WTC11 (cell line): ENCODE results near the gene C1R. TPM values are rescaled to one million over a fixed set of nuclear protein-coding genes. Genes with fewer than 3 reads are reported as not detected.

ENCODE experiments used
- ATAC-seq: fragments of 200-7000 bp; cut with Tn5 transposase; 2 replicates; pipeline ENCODE4 v1.10.0; 2021; ENCODE audit warnings: mild to moderate bottlenecking, moderate library complexity
- CTCF ChIA-PET: fragments of 300-600 bp; sonication (Branson Sonifier 250); formaldehyde crosslinking; loops from one replicate; lab custom pipeline; 2021; ENCODE audit warnings: antibody characterized with exemption; lab: Charles Lee
- POLR2A ChIA-PET: fragments of 350-600 bp; sonication (Branson Sonifier 250); formaldehyde crosslinking; loops from one replicate; lab custom pipeline; 2021; ENCODE audit warnings: antibody characterized with exemption; lab: Charles Lee
- DNase-seq: peaks from one replicate; pipeline ENCODE4 v3.0.0; 2021; ENCODE audit warnings: low spot score
- H3K27ac Mint-ChIP-seq: 2 replicates; pipeline ENCODE4 v1.8.0; 2021; ENCODE audit warnings: mixed read lengths
- H3K27me3 Mint-ChIP-seq: 2 replicates; pipeline ENCODE4 v1.8.0; 2021; ENCODE audit warnings: low read depth, mild to moderate bottlenecking, moderate library complexity, mixed read lengths
- H3K36me3 Mint-ChIP-seq: 2 replicates; pipeline ENCODE4 v1.8.0; 2021; ENCODE audit warnings: mixed read lengths
- H3K4me1 Mint-ChIP-seq: 2 replicates; pipeline ENCODE4 v1.8.0; 2022; ENCODE audit warnings: mixed read lengths
- H3K4me3 Mint-ChIP-seq: 2 replicates; pipeline ENCODE4 v1.8.0; 2021; ENCODE audit warnings: mild to moderate bottlenecking, moderate library complexity, mixed read lengths
- H3K9me3 Mint-ChIP-seq: 2 replicates; pipeline ENCODE4 v1.8.0; 2021; ENCODE audit warnings: mixed read lengths
- ATF1 ChIP-seq: sonication (generic); formaldehyde crosslinking; IDR thresholded peaks from 2 replicates; pipeline ENCODE4 v1.8.1; 2023; ENCODE audit warnings: mild to moderate bottlenecking, moderate library complexity, missing genetic modification reagents
- CREB1 ChIP-seq: sonication (generic); formaldehyde crosslinking; IDR thresholded peaks from 2 replicates; pipeline ENCODE4 v1.8.0; 2023; ENCODE audit warnings: mild to moderate bottlenecking, missing genetic modification reagents
- CREM ChIP-seq: sonication (generic); formaldehyde crosslinking; IDR thresholded peaks from 2 replicates; pipeline ENCODE4 v1.8.1; 2022; ENCODE audit warnings: mild to moderate bottlenecking, missing genetic modification reagents, moderate library complexity
- GABPB1 ChIP-seq: sonication (generic); formaldehyde crosslinking; IDR thresholded peaks from 2 replicates; pipeline ENCODE4 v1.8.1; 2023; ENCODE audit warnings: mild to moderate bottlenecking, missing genetic modification reagents
- GTF2I ChIP-seq: fragments of 250-450 bp; sonication (Bioruptor Pico); conservative IDR thresholded peaks from 2 replicates; pipeline ENCODE4 v1.4.0; 2021; ENCODE audit warnings: mild to moderate bottlenecking
- HMGA2 ChIP-seq: fragments of 250-450 bp; sonication (Bioruptor Pico); IDR thresholded peaks from 2 replicates; pipeline ENCODE4 v1.4.0; 2021; ENCODE audit warnings: mild to moderate bottlenecking, moderate library complexity
- JUN ChIP-seq: sonication (generic); formaldehyde crosslinking; IDR thresholded peaks from 2 replicates; pipeline ENCODE4 v1.8.0; 2023; ENCODE audit warnings: mild to moderate bottlenecking, missing genetic modification reagents
- NFE2L1 ChIP-seq: sonication (generic); formaldehyde crosslinking; IDR thresholded peaks from 2 replicates; pipeline ENCODE4 v1.8.1; 2023; ENCODE audit warnings: missing genetic modification reagents
- RELA ChIP-seq: sonication (generic); formaldehyde crosslinking; IDR thresholded peaks from 2 replicates; pipeline ENCODE4 v1.8.1; 2022; ENCODE audit warnings: missing genetic modification reagents, mild to moderate bottlenecking, borderline replicate concordance
- SP1 ChIP-seq: sonication (generic); formaldehyde crosslinking; conservative IDR thresholded peaks from 2 replicates; pipeline ENCODE4 v1.8.1; 2022; ENCODE audit warnings: missing genetic modification reagents
- TEAD4 ChIP-seq: sonication (generic); formaldehyde crosslinking; IDR thresholded peaks from 2 replicates; pipeline ENCODE4 v1.8.0; 2022; ENCODE audit warnings: mild to moderate bottlenecking, missing genetic modification reagents
- TP53 ChIP-seq: sonication (generic); formaldehyde crosslinking; IDR thresholded peaks from 2 replicates; pipeline ENCODE4 v1.8.1; 2023; ENCODE audit warnings: mild to moderate bottlenecking, missing genetic modification reagents
- ZNF219 ChIP-seq: sonication (generic); formaldehyde crosslinking; IDR thresholded peaks from 2 replicates; pipeline ENCODE4 v1.8.0; 2023; ENCODE audit warnings: missing genetic modification reagents, mild to moderate bottlenecking, borderline replicate concordance
- ZNF232 ChIP-seq: sonication (generic); formaldehyde crosslinking; IDR thresholded peaks from 2 replicates; pipeline ENCODE4 v1.8.0; 2022; ENCODE audit warnings: mild to moderate bottlenecking, missing genetic modification reagents
- ZNF671 ChIP-seq: fragments of 250-450 bp; sonication (Bioruptor Pico); IDR thresholded peaks from 2 replicates; pipeline ENCODE4 v1.8.0; 2021; ENCODE audit warnings: mild to moderate bottlenecking
- total RNA-seq: library from RNA; stranded (reverse); gene quantifications from 3 replicates; pipeline ENCODE4 v1.2.3, GENCODE V29; 2021
- TF ChIP-seq, protein P1 (sequence below): sonication (generic); formaldehyde crosslinking; IDR thresholded peaks from 2 replicates; pipeline ENCODE4 v1.8.1; 2022; ENCODE audit warnings: mild to moderate bottlenecking, missing genetic modification reagents, moderate library complexity, borderline replicate concordance
- TF ChIP-seq, protein P2 (sequence below): sonication (generic); formaldehyde crosslinking; IDR thresholded peaks from 2 replicates; pipeline ENCODE4 v1.8.1; 2022; ENCODE audit warnings: missing genetic modification reagents, borderline replicate concordance
- TF ChIP-seq, protein P3 (sequence below): sonication (generic); formaldehyde crosslinking; IDR thresholded peaks from 2 replicates; pipeline ENCODE4 v1.8.1; 2023; ENCODE audit warnings: mild to moderate bottlenecking, missing genetic modification reagents, moderate library complexity
- TF ChIP-seq, protein P4 (sequence below): sonication (generic); formaldehyde crosslinking; conservative IDR thresholded peaks from 2 replicates; pipeline ENCODE4 v1.8.1; 2023; ENCODE audit warnings: mild to moderate bottlenecking, low read depth, missing genetic modification reagents, moderate library complexity
- TF ChIP-seq, protein P5 (sequence below): fragments of 250-450 bp; sonication (Bioruptor Pico); IDR thresholded peaks from 2 replicates; pipeline ENCODE4 v1.9.0; 2021; ENCODE audit warnings: mild to moderate bottlenecking
- TF ChIP-seq, protein P6 (sequence below): sonication (generic); formaldehyde crosslinking; IDR thresholded peaks from 2 replicates; pipeline ENCODE4 v1.8.0; 2022; ENCODE audit warnings: missing genetic modification reagents
- TF ChIP-seq, protein P7 (sequence below): sonication (generic); formaldehyde crosslinking; IDR thresholded peaks from 2 replicates; pipeline ENCODE4 v1.8.1; 2022; ENCODE audit warnings: low read depth, missing genetic modification reagents, borderline replicate concordance

The C1R gene
- total RNA-seq, 1 experiment from 2014 or later = 8.4 TPM

DNA sequence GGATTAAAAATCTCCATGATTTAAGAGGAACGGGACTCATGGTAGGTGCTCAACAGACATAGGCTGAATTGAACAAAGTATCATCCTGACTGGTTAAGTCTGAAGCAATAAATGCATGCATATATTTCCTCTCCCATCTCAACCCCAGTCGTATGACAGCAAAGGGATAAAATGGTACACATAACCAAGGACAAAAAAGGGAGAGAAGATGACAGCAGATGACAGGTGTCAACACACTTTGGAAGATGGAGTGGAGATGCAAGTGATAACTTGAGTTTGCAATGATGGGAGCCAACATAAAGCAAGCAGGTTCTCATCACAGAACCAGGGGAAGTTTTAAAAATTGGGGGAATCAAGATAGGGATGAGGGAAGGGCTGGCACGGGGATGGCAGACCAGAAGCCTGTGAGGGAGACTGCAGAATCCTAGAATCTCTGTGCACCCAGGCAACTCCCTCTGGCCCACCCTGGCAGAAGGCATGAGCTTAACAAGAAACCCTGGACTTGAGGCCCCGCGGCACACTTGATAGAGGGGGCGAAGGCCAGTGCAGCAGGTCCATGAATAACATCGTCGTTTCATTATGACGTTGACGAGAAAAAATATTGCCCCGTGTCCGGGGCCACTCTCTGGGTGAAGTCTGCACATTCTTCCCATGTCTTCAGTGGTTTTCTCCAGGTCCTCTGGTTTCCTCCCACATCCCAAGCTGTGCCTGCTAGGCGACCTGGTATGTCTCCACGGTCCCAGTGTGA is 11.8 kb upstream of the C1R start (continued):
- TF ChIP-seq, protein P1, sequence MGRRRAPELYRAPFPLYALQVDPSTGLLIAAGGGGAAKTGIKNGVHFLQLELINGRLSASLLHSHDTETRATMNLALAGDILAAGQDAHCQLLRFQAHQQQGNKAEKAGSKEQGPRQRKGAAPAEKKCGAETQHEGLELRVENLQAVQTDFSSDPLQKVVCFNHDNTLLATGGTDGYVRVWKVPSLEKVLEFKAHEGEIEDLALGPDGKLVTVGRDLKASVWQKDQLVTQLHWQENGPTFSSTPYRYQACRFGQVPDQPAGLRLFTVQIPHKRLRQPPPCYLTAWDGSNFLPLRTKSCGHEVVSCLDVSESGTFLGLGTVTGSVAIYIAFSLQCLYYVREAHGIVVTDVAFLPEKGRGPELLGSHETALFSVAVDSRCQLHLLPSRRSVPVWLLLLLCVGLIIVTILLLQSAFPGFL = no peak
- TF ChIP-seq ZNF671 (CRISPR knock-in tag) = no peak
- TF ChIP-seq TEAD4 (CRISPR knock-in tag) = no peak
- no peak for TF ChIP-seq CREM (CRISPR knock-in tag)
- no peak for TF ChIP-seq ZNF219 (CRISPR knock-in tag)
- TF ChIP-seq, protein P2, sequence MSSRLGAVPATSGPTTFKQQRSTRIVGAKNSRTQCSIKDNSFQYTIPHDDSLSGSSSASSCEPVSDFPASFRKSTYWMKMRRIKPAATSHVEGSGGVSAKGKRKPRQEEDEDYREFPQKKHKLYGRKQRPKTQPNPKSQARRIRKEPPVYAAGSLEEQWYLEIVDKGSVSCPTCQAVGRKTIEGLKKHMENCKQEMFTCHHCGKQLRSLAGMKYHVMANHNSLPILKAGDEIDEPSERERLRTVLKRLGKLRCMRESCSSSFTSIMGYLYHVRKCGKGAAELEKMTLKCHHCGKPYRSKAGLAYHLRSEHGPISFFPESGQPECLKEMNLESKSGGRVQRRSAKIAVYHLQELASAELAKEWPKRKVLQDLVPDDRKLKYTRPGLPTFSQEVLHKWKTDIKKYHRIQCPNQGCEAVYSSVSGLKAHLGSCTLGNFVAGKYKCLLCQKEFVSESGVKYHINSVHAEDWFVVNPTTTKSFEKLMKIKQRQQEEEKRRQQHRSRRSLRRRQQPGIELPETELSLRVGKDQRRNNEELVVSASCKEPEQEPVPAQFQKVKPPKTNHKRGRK = no peak
- TF ChIP-seq, protein P3, sequence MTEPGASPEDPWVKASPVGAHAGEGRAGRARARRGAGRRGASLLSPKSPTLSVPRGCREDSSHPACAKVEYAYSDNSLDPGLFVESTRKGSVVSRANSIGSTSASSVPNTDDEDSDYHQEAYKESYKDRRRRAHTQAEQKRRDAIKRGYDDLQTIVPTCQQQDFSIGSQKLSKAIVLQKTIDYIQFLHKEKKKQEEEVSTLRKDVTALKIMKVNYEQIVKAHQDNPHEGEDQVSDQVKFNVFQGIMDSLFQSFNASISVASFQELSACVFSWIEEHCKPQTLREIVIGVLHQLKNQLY (CRISPR knock-in tag) = no peak
- TF ChIP-seq, protein P4, sequence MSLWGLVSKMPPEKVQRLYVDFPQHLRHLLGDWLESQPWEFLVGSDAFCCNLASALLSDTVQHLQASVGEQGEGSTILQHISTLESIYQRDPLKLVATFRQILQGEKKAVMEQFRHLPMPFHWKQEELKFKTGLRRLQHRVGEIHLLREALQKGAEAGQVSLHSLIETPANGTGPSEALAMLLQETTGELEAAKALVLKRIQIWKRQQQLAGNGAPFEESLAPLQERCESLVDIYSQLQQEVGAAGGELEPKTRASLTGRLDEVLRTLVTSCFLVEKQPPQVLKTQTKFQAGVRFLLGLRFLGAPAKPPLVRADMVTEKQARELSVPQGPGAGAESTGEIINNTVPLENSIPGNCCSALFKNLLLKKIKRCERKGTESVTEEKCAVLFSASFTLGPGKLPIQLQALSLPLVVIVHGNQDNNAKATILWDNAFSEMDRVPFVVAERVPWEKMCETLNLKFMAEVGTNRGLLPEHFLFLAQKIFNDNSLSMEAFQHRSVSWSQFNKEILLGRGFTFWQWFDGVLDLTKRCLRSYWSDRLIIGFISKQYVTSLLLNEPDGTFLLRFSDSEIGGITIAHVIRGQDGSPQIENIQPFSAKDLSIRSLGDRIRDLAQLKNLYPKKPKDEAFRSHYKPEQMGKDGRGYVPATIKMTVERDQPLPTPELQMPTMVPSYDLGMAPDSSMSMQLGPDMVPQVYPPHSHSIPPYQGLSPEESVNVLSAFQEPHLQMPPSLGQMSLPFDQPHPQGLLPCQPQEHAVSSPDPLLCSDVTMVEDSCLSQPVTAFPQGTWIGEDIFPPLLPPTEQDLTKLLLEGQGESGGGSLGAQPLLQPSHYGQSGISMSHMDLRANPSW (CRISPR knock-in tag) = no peak
- TF ChIP-seq CREB1 (CRISPR knock-in tag) = no peak
- no peak for TF ChIP-seq GABPB1 (CRISPR knock-in tag)
- TF ChIP-seq HMGA2 (CRISPR knock-in tag) = no peak
- TF ChIP-seq RELA (CRISPR knock-in tag) = no peak
- TF ChIP-seq NFE2L1 (CRISPR knock-in tag) = no peak
- TF ChIP-seq, protein P5, sequence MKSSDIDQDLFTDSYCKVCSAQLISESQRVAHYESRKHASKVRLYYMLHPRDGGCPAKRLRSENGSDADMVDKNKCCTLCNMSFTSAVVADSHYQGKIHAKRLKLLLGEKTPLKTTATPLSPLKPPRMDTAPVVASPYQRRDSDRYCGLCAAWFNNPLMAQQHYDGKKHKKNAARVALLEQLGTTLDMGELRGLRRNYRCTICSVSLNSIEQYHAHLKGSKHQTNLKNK (CRISPR knock-in tag) = no peak

DNA sequence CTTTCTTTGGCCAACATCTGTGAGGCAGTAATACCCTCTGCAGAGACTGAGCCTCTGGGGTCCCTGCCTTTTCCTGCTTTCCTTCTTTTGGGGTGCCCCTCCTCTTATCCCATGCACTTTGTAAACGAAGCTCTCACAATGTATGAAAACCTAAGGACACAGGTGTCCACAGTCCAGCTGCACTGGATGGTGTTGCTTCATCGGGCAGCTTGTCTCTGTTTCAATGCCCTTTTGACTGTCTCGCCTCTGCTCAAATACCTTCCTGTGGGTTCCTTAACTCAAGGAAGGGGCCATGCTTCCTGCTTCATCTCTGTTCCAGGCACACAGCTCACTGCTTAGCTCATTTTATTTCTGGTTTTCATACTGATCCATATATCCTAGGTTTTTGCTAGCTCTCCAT is 10.3 kb upstream of the C1R start:
- DNase-seq = no peak
- ChIA-PET CTCF (interaction anchor here (0.8 to 2.0 kb wide), 3 partner anchors 9 to 42 kb away, joined by 3 to 7 read pairs (median 3); no protein-coding TSS in a partner anchor), POLR2A (interaction anchor here (1.0 kb wide), 1 partner anchor 12 kb away, joined by 3 read pairs; no protein-coding TSS in a partner anchor)
- no peaks in the 10 kb centered on the region for H3K27me3 Mint-ChIP-seq
- no peak overlapping the region for H3K27ac Mint-ChIP-seq
- H3K9me3 Mint-ChIP-seq = peaks cover 12% of the 10 kb centered on the region
- H3K36me3 Mint-ChIP-seq = peaks cover 29% of the 10 kb centered on the region
- no peak overlapping the region for H3K4me3 Mint-ChIP-seq
- no peak for ATAC-seq
- peaks cover under 1% of the 10 kb centered on the region for H3K4me1 Mint-ChIP-seq
- no peak for TF ChIP-seq SP1
- TF ChIP-seq, protein P6, sequence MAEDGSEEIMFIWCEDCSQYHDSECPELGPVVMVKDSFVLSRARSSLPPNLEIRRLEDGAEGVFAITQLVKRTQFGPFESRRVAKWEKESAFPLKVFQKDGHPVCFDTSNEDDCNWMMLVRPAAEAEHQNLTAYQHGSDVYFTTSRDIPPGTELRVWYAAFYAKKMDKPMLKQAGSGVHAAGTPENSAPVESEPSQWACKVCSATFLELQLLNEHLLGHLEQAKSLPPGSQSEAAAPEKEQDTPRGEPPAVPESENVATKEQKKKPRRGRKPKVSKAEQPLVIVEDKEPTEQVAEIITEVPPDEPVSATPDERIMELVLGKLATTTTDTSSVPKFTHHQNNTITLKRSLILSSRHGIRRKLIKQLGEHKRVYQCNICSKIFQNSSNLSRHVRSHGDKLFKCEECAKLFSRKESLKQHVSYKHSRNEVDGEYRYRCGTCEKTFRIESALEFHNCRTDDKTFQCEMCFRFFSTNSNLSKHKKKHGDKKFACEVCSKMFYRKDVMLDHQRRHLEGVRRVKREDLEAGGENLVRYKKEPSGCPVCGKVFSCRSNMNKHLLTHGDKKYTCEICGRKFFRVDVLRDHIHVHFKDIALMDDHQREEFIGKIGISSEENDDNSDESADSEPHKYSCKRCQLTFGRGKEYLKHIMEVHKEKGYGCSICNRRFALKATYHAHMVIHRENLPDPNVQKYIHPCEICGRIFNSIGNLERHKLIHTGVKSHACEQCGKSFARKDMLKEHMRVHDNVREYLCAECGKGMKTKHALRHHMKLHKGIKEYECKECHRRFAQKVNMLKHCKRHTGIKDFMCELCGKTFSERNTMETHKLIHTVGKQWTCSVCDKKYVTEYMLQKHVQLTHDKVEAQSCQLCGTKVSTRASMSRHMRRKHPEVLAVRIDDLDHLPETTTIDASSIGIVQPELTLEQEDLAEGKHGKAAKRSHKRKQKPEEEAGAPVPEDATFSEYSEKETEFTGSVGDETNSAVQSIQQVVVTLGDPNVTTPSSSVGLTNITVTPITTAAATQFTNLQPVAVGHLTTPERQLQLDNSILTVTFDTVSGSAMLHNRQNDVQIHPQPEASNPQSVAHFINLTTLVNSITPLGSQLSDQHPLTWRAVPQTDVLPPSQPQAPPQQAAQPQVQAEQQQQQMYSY (CRISPR knock-in tag) = no peak
- TF ChIP-seq, protein P7, sequence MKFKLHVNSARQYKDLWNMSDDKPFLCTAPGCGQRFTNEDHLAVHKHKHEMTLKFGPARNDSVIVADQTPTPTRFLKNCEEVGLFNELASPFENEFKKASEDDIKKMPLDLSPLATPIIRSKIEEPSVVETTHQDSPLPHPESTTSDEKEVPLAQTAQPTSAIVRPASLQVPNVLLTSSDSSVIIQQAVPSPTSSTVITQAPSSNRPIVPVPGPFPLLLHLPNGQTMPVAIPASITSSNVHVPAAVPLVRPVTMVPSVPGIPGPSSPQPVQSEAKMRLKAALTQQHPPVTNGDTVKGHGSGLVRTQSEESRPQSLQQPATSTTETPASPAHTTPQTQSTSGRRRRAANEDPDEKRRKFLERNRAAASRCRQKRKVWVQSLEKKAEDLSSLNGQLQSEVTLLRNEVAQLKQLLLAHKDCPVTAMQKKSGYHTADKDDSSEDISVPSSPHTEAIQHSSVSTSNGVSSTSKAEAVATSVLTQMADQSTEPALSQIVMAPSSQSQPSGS (CRISPR knock-in tag) = no peak
- TF ChIP-seq GTF2I = no peak
- no peak for TF ChIP-seq GABPB1 (CRISPR knock-in tag)
- TF ChIP-seq ZNF232 (CRISPR knock-in tag) = no peak
- TF ChIP-seq ATF1 (CRISPR knock-in tag) = no peak
- TF ChIP-seq, protein P4 (CRISPR knock-in tag) = no peak
- TF ChIP-seq JUN (CRISPR knock-in tag) = no peak
- TF ChIP-seq TP53 (CRISPR knock-in tag) = no peak
